GM23248 (cell line): ENCODE data around the gene GPR68.

Experiments
- EZH2 ChIP-seq: fragments of 200-600 bp; sonication (generic); IDR thresholded peaks from 2 replicates; pipeline ENCODE4 v1.6.1; 2018; ENCODE audit warnings: antibody characterized with exemption, mild to moderate bottlenecking; ENCODE audit not compliant: insufficient read depth, poor library complexity, severe bottlenecking
- EZH2phosphoT487 ChIP-seq: fragments of 200-600 bp; sonication (generic); IDR thresholded peaks from 2 replicates; pipeline ENCODE4 v1.6.1; 2018; ENCODE audit warnings: antibody characterized with exemption, moderate library complexity, mild to moderate bottlenecking, low read depth; ENCODE audit not compliant: insufficient read depth

DNA sequence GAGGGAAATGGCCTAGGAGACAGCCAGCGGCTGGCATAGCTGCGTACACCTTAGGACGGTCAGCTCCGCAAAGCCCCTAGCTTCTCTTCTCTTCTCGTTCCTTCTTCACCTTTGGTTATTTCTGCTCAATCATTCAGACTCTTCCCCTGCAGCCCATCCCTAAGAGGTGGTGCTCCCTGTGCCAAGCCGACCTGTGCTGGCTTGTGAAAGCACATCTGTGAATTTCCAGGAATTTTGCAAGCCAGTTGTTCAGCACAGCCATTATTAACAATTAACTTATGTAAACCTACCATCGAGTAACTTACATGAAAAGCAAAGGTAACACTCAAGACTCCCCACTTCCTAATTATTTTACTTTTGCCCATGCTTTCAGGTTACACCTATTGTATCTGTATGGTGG, 20.9 kb upstream of the GPR68 start:
- TF ChIP-seq EZH2phosphoT487 (no peak), EZH2 (no peak)
